Loucy (cell line): ENCODE data around the gene DDX19B.
"Not testable (repeated sequence)": the region's sequence is repeated elsewhere in the genome, so short reads cannot be mapped to it uniquely, and the experiment has no call there.

Source experiments
- EZH2phosphoT487 ChIP-seq: fragments of 200-600 bp; IDR thresholded peaks from 2 replicates; pipeline ENCODE4 v1.6.1; 2018; ENCODE audit warnings: antibody characterized with exemption, mild to moderate bottlenecking, moderate library complexity, borderline replicate concordance
- TF ChIP-seq, protein P1 (sequence below): fragments of 200-600 bp; sonication (generic); conservative IDR thresholded peaks from 2 replicates; pipeline ENCODE4 v1.5.1; 2014; ENCODE audit warnings: mild to moderate bottlenecking, antibody characterized with exemption, low read length

DNA sequence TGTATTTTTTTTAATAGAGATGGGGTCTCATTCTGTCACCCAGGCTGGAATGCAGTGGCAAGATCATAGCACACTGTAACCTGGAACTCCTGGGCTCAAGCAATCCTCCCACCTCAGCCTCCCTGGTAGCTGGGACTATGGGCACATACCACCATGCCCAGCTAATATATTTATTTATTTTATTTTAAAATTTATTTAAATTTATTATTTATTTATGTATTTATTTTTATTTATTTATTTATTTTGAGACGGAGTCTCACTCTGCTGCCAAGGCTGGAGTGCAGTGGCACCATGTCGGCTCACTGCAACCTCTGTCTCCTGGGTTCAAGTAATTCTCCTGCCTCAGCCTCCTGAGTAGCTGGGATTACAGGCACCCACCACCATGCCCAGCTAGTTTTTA lies 8.7 kb downstream of the DDX19B start:
- TF ChIP-seq, protein P1, sequence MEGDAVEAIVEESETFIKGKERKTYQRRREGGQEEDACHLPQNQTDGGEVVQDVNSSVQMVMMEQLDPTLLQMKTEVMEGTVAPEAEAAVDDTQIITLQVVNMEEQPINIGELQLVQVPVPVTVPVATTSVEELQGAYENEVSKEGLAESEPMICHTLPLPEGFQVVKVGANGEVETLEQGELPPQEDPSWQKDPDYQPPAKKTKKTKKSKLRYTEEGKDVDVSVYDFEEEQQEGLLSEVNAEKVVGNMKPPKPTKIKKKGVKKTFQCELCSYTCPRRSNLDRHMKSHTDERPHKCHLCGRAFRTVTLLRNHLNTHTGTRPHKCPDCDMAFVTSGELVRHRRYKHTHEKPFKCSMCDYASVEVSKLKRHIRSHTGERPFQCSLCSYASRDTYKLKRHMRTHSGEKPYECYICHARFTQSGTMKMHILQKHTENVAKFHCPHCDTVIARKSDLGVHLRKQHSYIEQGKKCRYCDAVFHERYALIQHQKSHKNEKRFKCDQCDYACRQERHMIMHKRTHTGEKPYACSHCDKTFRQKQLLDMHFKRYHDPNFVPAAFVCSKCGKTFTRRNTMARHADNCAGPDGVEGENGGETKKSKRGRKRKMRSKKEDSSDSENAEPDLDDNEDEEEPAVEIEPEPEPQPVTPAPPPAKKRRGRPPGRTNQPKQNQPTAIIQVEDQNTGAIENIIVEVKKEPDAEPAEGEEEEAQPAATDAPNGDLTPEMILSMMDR, result not testable (repeated sequence)
- not testable (repeated sequence) for TF ChIP-seq EZH2phosphoT487
